K562 (cell line): ENCODE measurements around the gene ZCCHC24. TPM values are rescaled to one million over a fixed set of nuclear protein-coding genes. Genes with fewer than 3 reads are reported as not detected.

ENCODE experiments used
- E2F3 ChIP-seq: fragments of 250-450 bp; sonication (Bioruptor Pico); IDR thresholded peaks from 2 replicates; pipeline ENCODE4 v1.4.0; 2020; ENCODE audit warnings: mild to moderate bottlenecking
- FOXM1 ChIP-seq, 2 experiments: fragments of 450-650 bp in 1 of 2; sonication (generic) in 1 of 2; formaldehyde crosslinking in 1 of 2; IDR thresholded peaks; 2 replicates each; pipeline versions ENCODE4 v1.6.1 to v1.9.0; 2017 to 2022; ENCODE audit warnings: low read depth in 2 of 2, mild to moderate bottlenecking in 2 of 2, missing genetic modification reagents in 1 of 2, moderate library complexity in 1 of 2
- RHOXF2B ChIP-seq: fragments of 250-450 bp; sonication (Bioruptor Pico); conservative IDR thresholded peaks from 2 replicates; pipeline ENCODE4 v1.5.1; 2021
- ZFP36 ChIP-seq: fragments of 150-350 bp; IDR thresholded peaks from 2 replicates; pipeline ENCODE4 v1.6.1; 2018; ENCODE audit warnings: low read length, low read depth; ENCODE audit not compliant: partially characterized antibody
- polyA plus RNA-seq, 8 experiments: library from polyadenylated mRNA; depleted of rRNA in 4 of 8; stranded (reverse) in 5 of 8; unstranded in 3 of 8; fragments of >200 nt; fragmentation: Nextera tagmentation in 2 of 8; fragmentation: Illumina TruSeq in 1 of 8; extraction: Ambion mirVana in 2 of 8; extraction: Trizol in 1 of 8; gene quantifications; 2 replicates each; pipeline versions ENCODE4 v1.2.1 to v1.2.3, GENCODE V29; 2011 to 2014; ENCODE audit warnings: inconsistent platforms in 1 of 8, missing spikeins in 1 of 8
- total RNA-seq, 7 experiments: library from RNA; depleted of rRNA in 6 of 7; stranded (reverse); fragments of >200 nt in 6 of 7; fragmentation: Illumina TruSeq in 2 of 7; extraction: Trizol in 2 of 7; gene quantifications; 2 replicates each; pipeline versions ENCODE4 v1.2.1 to v1.2.3, GENCODE V29; 2011 to 2021; ENCODE audit warnings: low replicate concordance in 1 of 7
- TF ChIP-seq, protein P1 (sequence below): sonication (generic); formaldehyde crosslinking; IDR thresholded peaks from 2 replicates; pipeline ENCODE4 v1.8.0; 2023; ENCODE audit warnings: mild to moderate bottlenecking, missing genetic modification reagents
- TF ChIP-seq, protein P2 (sequence below): fragments of 450-650 bp; IDR thresholded peaks from 2 replicates; pipeline ENCODE4 v1.6.1; 2018; ENCODE audit warnings: mild to moderate bottlenecking, low read depth; ENCODE audit not compliant: partially characterized antibody
- TF ChIP-seq, protein P3 (sequence below): fragments of 200-600 bp; sonication (generic); IDR thresholded peaks from one replicate; pipeline ENCODE4 v1.6.1; 2012; ENCODE audit warnings: mild to moderate bottlenecking, low read depth, low read length, inconsistent platforms
- TF ChIP-seq, protein P4 (sequence below): fragments of 250-450 bp; sonication (Bioruptor Pico); IDR thresholded peaks from 2 replicates; pipeline ENCODE4 v1.5.0; 2021

ZCCHC24 gene
- total and polyA plus RNA-seq, 9 of the 15 experiments (the other 6 are each of a cell fraction or from before 2014, with no cell fraction given): 0.84 to 11.0 (median 4.6) TPM

DNA sequence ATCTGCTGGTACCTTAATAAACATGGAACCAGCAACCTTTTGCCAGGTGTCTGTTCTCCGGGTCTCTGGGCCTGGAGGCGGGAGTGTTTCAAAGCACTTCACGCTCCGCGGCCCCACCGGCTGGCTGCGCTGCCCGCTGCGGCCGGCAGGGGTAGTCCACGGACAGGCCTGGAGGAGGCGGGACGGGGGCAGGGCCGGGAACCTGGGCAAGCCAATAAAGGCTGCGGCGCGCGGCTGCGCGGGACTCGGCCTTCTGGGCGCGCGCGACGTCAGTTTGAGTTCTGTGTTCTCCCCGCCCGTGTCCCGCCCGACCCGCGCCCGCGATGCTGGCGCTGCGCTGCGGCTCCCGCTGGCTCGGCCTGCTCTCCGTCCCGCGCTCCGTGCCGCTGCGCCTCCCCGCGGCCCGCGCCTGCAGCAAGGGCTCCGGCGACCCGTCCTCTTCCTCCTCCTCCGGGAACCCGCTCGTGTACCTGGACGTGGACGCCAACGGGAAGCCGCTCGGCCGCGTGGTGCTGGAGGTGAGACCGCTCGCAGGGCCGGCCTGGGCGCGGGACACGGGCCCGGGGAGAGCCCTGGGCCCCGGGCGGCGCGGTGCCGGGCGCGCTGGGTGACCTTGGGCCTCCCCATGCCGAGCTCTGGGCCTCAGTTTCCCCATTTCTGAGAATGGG lies 98.1 kb downstream of the ZCCHC24 start, which contains the start of gene PPIF (continued):
- TF ChIP-seq, protein P1, sequence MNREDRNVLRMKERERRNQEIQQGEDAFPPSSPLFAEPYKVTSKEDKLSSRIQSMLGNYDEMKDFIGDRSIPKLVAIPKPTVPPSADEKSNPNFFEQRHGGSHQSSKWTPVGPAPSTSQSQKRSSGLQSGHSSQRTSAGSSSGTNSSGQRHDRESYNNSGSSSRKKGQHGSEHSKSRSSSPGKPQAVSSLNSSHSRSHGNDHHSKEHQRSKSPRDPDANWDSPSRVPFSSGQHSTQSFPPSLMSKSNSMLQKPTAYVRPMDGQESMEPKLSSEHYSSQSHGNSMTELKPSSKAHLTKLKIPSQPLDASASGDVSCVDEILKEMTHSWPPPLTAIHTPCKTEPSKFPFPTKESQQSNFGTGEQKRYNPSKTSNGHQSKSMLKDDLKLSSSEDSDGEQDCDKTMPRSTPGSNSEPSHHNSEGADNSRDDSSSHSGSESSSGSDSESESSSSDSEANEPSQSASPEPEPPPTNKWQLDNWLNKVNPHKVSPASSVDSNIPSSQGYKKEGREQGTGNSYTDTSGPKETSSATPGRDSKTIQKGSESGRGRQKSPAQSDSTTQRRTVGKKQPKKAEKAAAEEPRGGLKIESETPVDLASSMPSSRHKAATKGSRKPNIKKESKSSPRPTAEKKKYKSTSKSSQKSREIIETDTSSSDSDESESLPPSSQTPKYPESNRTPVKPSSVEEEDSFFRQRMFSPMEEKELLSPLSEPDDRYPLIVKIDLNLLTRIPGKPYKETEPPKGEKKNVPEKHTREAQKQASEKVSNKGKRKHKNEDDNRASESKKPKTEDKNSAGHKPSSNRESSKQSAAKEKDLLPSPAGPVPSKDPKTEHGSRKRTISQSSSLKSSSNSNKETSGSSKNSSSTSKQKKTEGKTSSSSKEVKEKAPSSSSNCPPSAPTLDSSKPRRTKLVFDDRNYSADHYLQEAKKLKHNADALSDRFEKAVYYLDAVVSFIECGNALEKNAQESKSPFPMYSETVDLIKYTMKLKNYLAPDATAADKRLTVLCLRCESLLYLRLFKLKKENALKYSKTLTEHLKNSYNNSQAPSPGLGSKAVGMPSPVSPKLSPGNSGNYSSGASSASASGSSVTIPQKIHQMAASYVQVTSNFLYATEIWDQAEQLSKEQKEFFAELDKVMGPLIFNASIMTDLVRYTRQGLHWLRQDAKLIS: peak; percentile 64; the same call in 1 of the 2 replicates
- TF ChIP-seq, protein P2, sequence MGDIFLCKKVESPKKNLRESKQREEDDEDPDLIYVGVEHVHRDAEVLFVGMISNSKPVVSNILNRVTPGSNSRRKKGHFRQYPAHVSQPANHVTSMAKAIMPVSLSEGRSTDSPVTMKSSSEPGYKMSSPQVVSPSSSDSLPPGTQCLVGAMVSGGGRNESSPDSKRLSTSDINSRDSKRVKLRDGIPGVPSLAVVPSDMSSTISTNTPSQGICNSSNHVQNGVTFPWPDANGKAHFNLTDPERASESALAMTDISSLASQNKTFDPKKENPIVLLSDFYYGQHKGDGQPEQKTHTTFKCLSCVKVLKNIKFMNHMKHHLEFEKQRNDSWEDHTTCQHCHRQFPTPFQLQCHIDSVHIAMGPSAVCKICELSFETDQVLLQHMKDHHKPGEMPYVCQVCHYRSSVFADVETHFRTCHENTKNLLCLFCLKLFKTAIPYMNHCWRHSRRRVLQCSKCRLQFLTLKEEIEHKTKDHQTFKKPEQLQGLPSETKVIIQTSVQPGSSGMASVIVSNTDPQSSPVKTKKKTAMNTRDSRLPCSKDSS: no peak
- TF ChIP-seq FOXM1 (IDR thresholded peaks at IDR 0.05; ENCODE audit: low read depth) (no peak), FOXM1 (CRISPR knock-in tag; IDR thresholded peaks at IDR 0.05; ENCODE audit: low read depth) (peak; percentile 75; the same call in 1 of the 2 replicates), E2F3 (CRISPR knock-in tag) (peak; percentile 77), RHOXF2B (CRISPR knock-in tag) (no peak), ZFP36 (no peak)
- TF ChIP-seq, protein P3, sequence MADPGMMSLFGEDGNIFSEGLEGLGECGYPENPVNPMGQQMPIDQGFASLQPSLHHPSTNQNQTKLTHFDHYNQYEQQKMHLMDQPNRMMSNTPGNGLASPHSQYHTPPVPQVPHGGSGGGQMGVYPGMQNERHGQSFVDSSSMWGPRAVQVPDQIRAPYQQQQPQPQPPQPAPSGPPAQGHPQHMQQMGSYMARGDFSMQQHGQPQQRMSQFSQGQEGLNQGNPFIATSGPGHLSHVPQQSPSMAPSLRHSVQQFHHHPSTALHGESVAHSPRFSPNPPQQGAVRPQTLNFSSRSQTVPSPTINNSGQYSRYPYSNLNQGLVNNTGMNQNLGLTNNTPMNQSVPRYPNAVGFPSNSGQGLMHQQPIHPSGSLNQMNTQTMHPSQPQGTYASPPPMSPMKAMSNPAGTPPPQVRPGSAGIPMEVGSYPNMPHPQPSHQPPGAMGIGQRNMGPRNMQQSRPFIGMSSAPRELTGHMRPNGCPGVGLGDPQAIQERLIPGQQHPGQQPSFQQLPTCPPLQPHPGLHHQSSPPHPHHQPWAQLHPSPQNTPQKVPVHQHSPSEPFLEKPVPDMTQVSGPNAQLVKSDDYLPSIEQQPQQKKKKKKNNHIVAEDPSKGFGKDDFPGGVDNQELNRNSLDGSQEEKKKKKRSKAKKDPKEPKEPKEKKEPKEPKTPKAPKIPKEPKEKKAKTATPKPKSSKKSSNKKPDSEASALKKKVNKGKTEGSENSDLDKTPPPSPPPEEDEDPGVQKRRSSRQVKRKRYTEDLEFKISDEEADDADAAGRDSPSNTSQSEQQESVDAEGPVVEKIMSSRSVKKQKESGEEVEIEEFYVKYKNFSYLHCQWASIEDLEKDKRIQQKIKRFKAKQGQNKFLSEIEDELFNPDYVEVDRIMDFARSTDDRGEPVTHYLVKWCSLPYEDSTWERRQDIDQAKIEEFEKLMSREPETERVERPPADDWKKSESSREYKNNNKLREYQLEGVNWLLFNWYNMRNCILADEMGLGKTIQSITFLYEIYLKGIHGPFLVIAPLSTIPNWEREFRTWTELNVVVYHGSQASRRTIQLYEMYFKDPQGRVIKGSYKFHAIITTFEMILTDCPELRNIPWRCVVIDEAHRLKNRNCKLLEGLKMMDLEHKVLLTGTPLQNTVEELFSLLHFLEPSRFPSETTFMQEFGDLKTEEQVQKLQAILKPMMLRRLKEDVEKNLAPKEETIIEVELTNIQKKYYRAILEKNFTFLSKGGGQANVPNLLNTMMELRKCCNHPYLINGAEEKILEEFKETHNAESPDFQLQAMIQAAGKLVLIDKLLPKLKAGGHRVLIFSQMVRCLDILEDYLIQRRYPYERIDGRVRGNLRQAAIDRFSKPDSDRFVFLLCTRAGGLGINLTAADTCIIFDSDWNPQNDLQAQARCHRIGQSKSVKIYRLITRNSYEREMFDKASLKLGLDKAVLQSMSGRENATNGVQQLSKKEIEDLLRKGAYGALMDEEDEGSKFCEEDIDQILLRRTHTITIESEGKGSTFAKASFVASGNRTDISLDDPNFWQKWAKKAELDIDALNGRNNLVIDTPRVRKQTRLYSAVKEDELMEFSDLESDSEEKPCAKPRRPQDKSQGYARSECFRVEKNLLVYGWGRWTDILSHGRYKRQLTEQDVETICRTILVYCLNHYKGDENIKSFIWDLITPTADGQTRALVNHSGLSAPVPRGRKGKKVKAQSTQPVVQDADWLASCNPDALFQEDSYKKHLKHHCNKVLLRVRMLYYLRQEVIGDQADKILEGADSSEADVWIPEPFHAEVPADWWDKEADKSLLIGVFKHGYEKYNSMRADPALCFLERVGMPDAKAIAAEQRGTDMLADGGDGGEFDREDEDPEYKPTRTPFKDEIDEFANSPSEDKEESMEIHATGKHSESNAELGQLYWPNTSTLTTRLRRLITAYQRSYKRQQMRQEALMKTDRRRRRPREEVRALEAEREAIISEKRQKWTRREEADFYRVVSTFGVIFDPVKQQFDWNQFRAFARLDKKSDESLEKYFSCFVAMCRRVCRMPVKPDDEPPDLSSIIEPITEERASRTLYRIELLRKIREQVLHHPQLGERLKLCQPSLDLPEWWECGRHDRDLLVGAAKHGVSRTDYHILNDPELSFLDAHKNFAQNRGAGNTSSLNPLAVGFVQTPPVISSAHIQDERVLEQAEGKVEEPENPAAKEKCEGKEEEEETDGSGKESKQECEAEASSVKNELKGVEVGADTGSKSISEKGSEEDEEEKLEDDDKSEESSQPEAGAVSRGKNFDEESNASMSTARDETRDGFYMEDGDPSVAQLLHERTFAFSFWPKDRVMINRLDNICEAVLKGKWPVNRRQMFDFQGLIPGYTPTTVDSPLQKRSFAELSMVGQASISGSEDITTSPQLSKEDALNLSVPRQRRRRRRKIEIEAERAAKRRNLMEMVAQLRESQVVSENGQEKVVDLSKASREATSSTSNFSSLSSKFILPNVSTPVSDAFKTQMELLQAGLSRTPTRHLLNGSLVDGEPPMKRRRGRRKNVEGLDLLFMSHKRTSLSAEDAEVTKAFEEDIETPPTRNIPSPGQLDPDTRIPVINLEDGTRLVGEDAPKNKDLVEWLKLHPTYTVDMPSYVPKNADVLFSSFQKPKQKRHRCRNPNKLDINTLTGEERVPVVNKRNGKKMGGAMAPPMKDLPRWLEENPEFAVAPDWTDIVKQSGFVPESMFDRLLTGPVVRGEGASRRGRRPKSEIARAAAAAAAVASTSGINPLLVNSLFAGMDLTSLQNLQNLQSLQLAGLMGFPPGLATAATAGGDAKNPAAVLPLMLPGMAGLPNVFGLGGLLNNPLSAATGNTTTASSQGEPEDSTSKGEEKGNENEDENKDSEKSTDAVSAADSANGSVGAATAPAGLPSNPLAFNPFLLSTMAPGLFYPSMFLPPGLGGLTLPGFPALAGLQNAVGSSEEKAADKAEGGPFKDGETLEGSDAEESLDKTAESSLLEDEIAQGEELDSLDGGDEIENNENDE: no peak
- TF ChIP-seq, protein P4, sequence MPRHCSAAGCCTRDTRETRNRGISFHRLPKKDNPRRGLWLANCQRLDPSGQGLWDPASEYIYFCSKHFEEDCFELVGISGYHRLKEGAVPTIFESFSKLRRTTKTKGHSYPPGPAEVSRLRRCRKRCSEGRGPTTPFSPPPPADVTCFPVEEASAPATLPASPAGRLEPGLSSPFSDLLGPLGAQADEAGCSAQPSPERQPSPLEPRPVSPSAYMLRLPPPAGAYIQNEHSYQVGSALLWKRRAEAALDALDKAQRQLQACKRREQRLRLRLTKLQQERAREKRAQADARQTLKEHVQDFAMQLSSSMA: 0 out of 2 replicates have a peak, but pooled peaks have one; percentile 19
